Loucy (cell line): Measurements from ENCODE around the gene DAD1.

Experiments
- EZH2phosphoT487 ChIP-seq: fragments of 200-600 bp; IDR thresholded peaks from 2 replicates; pipeline ENCODE4 v1.6.1; 2018; ENCODE audit warnings: antibody characterized with exemption, mild to moderate bottlenecking, moderate library complexity, borderline replicate concordance
- TF ChIP-seq, protein P1 (sequence below): fragments of 200-600 bp; sonication (generic); conservative IDR thresholded peaks from 2 replicates; pipeline ENCODE4 v1.5.1; 2014; ENCODE audit warnings: mild to moderate bottlenecking, antibody characterized with exemption, low read length

DNA sequence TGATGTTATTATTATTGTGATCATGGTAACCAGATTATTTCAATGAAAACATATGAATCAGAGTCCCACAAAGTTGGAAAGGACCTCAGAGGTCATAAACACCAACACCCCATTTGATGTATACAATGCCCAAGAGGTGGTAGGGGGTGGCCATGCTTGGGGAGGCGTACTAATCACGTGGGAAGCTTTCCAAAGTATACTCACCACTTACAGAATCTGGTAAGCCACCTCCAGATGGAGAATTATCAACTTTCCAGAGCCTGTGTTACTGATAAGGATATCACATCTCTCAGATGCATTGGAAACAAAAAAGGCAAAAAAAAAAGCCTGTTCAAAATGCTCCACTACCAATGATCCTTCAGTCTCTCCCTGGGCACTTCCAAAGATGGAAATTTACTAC, 8.4 kb downstream of the DAD1 start:
- TF ChIP-seq, protein P1, sequence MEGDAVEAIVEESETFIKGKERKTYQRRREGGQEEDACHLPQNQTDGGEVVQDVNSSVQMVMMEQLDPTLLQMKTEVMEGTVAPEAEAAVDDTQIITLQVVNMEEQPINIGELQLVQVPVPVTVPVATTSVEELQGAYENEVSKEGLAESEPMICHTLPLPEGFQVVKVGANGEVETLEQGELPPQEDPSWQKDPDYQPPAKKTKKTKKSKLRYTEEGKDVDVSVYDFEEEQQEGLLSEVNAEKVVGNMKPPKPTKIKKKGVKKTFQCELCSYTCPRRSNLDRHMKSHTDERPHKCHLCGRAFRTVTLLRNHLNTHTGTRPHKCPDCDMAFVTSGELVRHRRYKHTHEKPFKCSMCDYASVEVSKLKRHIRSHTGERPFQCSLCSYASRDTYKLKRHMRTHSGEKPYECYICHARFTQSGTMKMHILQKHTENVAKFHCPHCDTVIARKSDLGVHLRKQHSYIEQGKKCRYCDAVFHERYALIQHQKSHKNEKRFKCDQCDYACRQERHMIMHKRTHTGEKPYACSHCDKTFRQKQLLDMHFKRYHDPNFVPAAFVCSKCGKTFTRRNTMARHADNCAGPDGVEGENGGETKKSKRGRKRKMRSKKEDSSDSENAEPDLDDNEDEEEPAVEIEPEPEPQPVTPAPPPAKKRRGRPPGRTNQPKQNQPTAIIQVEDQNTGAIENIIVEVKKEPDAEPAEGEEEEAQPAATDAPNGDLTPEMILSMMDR, result no peak
- TF ChIP-seq EZH2phosphoT487, result no peak
